GM19025 (cell line): ENCODE data around the gene ZFAND3.
"Not testable (repeated sequence)": the region's sequence is repeated elsewhere in the genome, so short reads cannot be mapped to it uniquely, and the experiment has no call there.

Experiments
- ATAC-seq: cut with Tn5 transposase; IDR thresholded peaks from one replicate; pipeline ENCODE4 v1.9.1; 2021; ENCODE audit warnings: mild to moderate bottlenecking, low read depth, moderate library complexity; ENCODE audit not compliant: unreplicated experiment

ZFAND3 gene

DNA sequence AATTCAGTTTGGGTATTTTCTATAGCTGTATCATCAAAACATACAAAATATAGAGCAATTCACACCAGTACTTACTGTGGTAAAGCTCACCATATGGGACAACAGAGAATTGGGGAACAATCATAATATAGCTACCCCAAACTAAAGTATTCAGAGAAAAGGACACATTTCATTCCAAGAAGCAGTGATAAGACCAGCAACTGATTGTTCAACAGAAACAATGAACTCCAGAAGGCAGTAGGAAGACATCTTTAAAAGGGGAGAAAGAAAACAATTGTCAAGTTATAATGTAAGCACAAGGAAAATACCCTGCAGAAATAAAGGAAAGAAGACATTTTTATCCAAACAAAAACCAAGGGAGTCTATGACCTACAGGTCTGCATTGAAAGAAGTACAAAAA, 210.9 kb downstream of the ZFAND3 start:
- no peak for ATAC-seq

GRCh38 chr6:38032797-38033196, 213.3 kb downstream of the ZFAND3 start:
- no peak for ATAC-seq

- no peak for ATAC-seq
Measured at GRCh38 chr6:38033442-38033982, 214.0 kb downstream of the ZFAND3 start.

DNA sequence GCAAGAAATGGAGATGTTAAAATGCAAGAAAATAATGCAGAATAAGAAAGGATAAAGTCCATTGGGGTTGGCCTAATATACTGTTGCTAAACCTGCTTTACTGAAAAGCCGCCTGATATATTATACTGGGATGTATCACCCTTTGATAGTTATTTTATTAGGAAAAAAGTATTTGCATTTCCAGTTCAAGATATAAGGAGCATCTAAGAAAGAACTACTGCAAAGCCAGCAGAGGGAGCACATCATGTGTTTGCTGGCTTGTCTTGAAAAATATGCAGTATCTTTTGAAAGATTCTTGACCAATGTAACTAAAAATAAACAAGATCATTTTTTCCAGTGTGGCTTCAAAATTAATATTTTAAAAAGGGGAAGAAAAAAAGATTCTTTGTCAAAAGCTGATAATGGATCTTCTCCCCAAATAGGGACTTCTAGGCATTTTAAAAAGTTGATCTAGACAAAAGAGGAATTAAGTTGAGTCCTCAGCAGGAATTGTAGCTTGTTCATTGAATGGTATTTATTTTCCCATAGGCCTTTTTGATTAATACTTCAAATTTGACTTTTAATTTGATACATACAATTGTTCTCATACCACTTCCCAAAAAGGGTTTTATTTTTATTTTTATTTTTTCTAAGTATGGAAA, 214.9 kb downstream of the ZFAND3 start:
- ATAC-seq = no peak

DNA sequence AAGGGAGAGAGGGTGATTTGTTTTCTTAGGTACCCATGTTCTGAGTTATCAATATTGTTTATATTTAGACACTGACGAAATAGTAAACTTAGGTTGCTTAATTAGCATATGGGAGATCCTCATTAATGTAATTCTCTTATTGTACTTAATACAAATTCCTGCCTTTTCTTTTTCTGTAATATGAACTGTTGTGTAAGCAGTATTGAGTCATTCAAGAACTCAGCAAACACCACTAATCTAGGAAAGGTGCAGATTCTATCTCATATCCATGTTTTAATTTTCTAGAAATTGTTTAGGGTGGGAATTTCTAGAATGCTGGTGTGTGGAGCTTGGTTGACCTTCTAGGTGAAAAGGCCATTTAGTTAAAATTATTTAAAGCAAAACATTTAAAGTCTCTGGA, 216.0 kb downstream of the ZFAND3 start:
- ATAC-seq = no peak

DNA sequence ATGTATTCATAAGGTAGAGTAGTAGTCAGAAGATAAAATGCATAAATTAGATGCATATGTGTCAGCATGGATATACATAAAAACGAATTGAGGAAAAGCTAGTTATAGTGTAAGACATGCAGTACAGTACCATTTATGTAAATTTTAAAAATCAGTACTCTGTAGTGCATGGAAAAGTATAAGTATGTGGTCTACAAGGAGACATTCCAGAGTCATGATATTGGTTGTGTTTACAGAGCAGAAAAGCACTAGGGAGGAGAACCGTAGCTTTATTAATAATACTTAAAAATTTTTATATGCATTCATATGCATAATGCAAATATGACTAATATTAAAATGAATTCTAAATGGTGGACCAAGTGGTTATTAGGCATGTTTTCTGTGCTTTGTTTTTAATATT, 220.0 kb downstream of the ZFAND3 start:
- ATAC-seq = no peak

GRCh38 chr6:38040254-38040653, 220.7 kb downstream of the ZFAND3 start:
- ATAC-seq = no peak

GRCh38 chr6:38043259-38043753, 223.8 kb downstream of the ZFAND3 start:
- no peak for ATAC-seq

- ATAC-seq = no peak
Measured at GRCh38 chr6:38045701-38046305, 226.3 kb downstream of the ZFAND3 start.

DNA sequence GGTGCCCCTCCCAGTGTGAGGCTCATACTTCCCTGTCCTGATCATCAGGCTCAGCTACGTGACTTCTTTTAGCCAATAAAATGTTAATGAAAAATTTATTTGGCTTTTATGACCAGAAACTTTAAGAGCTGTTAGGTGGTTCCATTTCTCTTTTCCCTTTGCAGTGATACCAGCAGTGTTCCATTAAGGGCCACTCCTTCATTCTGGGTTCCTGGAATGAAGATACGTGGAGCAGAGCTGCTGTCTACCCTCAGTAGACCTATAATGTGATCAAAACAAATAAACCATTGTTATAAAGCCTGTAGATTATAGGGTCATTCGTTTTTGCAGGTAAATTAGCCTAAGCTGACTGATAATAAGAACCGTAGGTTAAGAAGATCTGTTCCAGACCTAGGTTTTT, 228.0 kb downstream of the ZFAND3 start:
- no peak for ATAC-seq

DNA sequence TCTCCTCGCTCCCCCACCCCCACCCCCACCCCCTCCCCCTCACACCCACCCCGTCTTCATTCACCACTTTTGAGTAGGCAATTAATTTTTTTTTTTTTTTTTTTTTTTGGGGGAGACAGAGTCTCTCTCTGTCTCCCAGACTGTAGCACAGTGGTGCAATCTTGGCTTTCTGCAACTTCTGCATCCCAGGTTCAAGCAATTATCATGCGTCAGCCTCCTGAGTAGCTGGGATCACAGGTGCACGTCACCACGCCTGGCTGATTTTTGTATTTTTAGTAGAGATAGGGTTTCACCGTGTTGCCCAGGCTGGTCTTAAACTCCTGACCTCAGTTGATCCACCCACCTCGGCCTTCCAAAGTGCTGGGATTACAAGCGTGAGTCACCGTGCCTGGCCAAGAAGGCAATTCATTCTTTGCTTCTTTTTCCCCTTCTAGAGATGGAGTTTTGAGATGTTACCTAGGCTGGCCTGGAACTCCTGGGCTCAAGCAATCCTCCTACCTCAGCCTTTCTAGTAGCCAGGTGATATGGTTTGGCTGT, 230.4 kb downstream of the ZFAND3 start:
- not testable (repeated sequence) for ATAC-seq

DNA sequence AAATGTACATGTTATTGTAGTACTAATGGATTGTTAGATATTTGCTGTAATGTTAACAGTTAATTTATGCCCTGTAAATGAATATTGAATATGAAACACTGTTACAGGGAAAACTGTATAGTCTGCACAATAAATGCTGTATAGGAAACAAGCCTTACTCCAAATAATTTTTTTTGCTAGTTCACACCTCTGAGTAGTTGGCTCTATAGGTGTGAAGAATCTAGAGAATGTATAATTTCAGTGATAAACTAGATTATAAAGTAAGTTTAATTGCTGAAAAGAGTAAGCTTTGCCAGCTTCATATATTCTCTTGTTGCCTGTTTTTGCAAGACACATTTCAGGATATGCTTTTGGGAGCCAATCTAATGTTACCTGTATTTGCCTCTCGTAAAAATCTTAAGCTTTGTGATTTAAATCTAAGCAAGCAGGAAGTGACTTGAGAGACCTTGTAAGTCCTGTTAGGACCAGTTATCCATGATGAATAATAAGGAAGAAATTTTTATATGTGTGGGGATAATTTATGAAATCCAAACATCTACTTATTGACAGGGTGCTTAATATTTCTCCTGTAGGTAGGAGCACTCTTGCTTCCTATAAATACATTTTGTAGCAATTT, 232.4 kb downstream of the ZFAND3 start:
- no peak for ATAC-seq

- no peak for ATAC-seq
Measured at GRCh38 chr6:38054527-38055202, 235.1 kb downstream of the ZFAND3 start.

GRCh38 chr6:38055203-38055589, 235.7 kb downstream of the ZFAND3 start:
- no peak for ATAC-seq

DNA sequence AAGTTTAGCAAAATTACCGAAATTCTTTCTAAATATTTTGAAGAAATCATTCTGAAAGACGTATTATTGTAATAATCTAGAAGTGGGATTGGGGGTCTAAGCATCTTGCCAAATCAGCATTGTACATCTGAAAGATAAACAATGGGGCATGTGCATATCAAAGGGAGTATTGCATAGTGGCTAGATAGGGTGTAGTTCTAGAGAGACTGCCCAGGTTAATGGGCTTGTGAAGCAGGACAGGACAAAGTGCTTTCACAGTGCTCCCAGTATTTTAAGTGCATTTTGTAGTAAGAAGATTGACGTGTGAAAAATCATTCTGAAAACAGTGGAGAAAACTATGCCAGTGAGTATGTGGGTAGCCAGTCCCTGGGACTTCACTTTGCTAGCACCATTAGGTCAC, 236.8 kb downstream of the ZFAND3 start:
- no peak for ATAC-seq

DNA sequence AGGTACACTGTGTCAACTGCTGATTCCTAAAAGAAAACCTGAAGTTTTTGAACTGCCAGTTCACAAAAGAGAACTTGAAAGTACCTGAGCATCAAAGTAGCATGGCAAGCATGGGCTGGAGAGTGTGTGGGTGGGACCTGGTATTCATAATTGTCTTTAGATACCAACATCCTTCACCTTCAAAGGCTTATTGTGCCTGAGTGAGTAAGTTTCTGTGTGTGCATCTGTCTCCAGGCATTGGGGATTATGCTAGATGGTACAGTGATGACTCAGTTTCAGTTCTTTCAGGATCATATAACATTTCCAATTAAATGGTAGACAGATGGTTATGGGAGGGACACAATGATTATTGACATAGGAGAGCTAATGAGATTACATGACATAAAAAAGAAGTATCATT, 238.5 kb downstream of the ZFAND3 start:
- no peak for ATAC-seq

- no peak for ATAC-seq
Measured at GRCh38 chr6:38062066-38062465, 242.5 kb downstream of the ZFAND3 start.

DNA sequence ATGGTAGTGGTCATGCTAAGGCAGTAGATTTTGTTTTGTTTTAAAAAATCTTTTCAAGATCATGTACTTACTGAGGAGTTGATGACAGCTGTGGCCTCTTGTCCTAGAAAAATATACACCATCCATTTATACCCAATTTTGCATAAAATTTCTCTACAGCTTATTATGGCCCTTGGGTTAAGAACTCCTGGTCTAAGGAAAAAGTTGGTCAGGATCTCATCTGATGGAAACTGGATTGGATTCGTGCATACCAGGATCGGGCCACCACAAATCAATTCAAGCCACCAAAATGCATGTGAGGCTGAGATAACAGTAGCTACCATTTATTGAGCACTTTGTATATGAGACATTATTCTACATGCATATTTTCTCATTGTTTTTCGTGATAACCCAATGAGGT, 244.4 kb downstream of the ZFAND3 start:
- no peak for ATAC-seq

GRCh38 chr6:38064431-38064830, 244.9 kb downstream of the ZFAND3 start:
- no peak for ATAC-seq

DNA sequence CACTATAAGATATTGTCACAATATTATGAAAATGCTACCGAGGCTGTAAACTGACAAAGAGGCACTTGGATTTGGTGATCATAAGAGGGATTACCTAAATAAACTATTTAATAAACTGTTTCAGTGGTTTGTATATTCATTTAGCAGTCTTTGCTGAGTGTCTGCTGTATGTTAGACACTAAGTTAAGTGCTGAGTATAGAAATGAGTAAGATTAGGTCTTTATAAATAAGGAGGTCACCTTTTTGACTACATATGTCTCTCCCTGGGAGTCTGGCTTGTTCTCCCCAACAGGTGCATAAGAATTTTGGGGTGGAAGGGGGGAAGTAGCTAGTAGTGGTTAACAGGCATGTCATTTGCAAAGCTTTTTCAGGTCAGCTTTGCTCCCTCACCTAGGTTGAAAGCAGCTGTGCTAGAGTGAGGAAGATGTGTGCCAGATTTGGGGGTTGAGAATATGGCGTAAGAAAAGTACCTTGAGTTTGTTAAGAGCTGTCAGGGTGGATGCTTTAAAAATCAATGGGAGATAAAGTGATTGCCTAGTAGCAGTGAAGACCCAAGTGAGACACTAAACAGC, 246.3 kb downstream of the ZFAND3 start:
- ATAC-seq = no peak
